HPDE6-E6E7 (cell line): ENCODE data around the gene SCAP.
A peak's percentile ranks its signal among the peaks of the same experiment; 100 is the strongest.
"Not testable (repeated sequence)": the region's sequence is repeated elsewhere in the genome, so short reads cannot be mapped to it uniquely, and the experiment has no call there.

Experiments used
- DNase-seq: peaks from one replicate; pipeline ENCODE4 v3.0.0; 2011; ENCODE audit warnings: missing footprints; ENCODE audit errors: extremely low spot score

SCAP gene

DNA sequence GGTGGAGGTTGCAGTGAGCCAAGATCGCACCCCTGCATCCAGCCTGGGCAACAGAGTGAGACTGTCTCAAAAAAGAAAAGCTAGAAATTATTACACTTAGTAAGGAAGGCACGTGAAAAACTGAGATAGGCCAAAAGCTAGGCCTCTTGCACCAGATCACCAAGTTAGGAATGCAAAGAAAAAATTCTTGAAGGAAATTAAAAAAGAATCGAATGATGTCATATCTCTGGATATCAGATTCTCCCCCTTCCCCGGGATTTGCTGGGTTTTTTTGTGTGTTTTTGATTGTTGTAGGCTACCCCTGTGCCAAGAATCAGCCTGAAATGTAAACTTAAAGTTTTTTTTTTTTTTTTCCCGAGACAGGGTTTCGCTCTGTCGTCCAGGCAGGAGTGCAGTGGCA lies 77.5 kb downstream of the SCAP start:
- DNase-seq = no peak

DNA sequence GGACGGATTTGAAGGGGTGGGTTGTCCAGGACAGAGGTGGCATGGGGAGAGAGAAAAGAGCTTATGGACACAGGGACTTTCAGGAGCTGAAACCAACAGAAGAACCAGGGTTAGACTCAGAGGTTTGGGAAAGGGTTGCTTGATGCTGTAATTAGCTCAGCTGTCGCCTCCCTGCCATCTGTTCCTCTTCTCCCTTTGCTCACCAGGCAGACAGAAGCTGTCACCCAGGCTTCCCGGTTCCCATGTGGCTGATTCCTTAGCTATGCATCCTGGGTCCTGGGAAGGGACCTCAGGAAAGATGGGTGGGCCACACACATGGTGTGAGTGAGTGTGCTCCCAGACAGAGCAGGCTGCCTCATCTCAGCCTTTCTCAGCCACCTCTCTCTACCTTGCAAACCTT lies 80.9 kb downstream of the SCAP start:
- no peak for DNase-seq

DNA sequence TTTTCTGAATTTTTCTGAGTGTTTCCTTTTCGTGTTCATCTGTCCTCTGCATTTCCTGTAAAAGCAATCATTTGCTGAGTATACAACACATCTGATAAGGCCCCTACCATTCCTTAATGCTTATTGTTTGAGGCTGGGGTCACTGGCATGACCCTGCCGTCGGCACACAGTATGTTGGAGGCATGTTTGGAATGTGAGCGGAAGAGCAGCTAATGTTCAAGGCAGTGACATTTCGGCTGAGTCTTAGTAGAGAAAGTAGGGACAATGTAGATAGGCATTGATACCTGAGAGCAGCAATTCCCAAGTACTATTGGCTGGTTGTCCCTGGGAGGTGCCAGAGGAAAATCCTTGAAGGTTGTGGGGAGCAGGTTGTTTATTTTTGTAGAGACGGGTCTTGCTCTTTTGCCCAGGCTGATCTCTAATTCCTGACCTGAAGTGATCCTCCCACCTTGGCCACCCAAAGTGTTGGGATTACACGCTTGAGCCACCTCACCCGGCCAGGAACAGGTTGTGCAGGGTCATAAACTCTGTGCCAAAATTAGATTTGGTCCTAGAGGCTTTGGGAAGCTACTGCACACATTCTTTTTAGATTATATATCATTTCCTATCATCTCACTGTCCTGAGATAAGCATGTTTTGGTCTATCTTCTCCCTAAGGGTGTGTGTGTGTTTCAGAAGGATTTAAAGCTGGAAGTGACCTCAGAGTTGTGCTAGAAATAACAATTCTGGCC lies 81.4 kb downstream of the SCAP start:
- DNase-seq = no peak

DNA sequence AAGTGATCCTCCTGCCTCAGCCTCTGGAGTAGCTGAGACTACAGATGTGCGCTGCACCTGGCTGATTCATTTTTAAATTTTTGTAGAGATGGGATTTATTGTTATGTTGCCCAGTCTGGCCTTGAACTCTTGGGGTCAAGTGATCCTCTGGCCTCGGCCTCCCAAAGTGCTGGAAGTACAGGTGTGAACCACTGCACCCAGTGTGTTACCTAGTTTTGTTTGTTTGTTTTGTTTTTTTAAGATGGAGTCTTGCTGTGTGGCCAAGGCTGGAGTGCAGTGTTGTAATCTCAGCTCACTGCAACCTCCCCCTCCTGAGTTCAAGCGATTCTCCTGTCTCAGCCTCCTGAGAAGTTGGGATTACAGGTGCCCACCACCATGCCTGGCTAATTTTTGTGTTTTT lies 82.8 kb downstream of the SCAP start:
- DNase-seq = no peak

DNA sequence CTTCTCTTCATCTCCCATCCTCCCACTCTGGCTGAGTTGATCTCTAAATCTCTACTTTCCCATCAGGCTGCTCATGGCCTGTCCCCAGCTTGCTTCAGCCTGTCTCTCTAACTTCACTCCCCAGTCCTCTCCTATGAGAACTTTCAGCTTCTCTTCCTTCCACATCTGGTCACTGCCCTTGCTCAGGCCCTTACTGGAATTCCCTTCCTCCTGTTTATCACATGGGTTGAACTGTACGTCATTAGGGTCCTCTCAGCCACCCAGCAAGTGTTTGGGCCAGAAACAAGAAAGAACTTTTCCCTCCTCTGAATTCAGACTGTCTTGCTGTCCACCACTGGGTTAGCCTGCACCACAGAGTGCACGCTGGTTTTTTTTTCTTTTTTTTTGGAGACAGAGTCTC lies 89.9 kb downstream of the SCAP start:
- DNase-seq = no peak

DNA sequence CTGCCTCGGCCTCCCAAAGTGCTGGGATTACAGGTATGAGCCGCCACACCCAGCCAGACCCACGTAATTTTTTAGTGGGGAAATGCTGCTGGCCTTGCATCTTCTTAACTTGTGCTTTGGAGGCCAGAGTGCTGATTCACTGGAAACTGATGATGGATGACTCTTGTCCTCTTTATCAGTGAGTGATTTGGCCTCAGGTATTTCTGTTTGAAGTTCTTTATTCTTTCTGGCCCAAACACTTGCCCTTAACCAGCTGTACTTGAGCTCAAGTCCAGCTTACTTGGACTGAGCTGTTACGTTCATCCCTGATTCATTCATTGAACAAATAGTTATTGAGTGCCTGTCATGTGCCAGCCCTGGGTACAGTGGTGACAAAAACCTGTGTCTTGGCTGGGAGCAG lies 90.7 kb downstream of the SCAP start:
- no peak for DNase-seq

DNA sequence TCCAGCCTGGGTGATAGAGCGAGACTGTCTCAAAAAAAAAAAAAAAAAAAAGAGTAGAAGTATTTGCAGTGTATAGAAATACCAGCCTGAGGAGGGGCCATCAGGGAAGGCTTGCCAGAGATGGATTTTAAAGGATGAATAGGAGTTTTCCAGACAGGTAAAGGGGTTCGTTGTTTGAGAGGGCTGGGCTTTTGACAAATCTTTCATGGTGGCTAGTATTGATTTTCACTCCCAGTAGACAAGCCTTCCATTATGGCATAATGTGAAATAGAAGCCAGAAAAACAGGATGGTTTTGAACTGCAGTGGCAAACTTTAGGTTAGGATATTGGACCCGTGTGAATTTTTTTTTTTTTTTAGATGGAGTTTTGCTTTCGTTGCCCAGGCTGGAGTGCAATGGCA lies 91.3 kb downstream of the SCAP start:
- DNase-seq = no peak

DNA sequence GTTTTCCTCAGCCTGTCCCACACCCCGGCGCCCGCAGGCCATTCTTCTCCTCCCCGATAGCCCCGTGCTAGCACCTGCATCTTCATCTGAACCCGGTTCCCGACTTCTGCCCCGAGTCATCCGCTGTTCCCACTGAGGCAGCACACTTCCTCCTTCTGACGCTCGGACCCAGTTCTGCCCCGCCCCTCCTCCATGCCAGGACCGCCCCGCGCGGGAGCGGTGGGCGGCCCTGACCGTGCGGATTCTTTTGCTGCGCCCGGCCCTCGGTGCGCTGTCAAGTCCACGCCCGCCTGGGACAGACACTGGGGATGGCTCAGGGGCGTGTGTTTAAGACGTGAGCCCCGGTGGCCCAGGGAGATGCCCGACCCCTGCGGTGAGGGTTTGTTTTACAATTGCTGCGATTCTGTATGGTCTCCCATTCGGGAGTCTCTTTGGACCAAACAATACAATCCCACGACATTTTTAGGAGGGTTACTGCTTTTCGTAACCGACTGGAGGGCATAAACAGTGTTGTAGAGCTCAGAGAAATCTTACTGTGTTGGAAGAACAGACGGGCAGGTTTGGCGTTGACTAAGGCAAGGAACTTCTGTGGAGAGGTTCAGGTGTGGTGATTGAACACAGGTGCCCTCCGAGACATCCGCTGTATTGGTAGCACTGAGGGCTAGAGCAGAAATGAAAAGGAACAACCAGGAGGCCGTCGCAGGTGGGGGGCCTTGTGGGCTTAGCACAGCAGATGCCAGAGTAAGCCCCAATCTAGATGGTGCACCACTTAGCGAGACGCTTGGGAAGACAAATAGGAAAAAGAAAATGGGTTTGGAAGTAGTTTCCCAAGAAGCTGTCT lies 94.2 kb downstream of the SCAP start:
- DNase-seq = peak; percentile 29

DNA sequence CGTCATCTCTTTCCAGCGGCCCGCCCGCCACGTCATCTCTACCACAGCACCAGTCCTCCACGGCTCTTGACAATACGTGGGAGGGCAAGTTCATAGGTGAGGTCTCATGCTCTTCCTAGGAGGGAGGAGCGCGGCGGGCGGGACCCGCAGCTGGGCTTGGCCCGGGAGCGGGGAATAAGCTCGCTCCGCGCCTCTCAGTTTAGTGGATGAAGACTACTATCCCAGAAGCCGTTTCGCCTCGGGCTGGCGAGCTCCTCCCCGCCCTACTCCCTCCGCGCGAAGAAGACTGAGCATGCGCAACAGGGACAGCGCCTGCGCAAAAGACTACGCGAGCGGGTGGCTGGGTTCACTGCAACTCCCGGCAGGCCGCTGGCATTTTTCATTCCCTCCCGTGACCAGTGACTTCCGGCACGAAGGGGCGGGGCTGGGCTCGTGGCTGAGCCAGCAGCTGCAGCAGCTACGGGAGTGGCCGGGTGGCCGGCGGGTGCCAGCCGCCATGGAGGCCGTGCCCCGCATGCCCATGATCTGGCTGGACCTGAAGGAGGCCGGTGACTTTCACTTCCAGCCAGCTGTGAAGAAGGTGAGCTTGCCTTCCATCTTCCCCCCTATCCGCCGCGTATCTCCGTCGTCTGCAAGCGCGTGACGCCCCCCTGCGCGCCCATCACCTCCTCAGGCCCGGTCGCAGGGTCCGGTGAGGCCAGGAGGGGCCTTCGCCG lies 95.0 kb downstream of the SCAP start, which contains the start of gene PTPN23:
Gene PTPN23 (plus strand): TSS at position 421 of the 716 bp plus-strand sequence. CDS start 76 bp downstream, at position 497.
- peak; percentile 71 for DNase-seq

DNA sequence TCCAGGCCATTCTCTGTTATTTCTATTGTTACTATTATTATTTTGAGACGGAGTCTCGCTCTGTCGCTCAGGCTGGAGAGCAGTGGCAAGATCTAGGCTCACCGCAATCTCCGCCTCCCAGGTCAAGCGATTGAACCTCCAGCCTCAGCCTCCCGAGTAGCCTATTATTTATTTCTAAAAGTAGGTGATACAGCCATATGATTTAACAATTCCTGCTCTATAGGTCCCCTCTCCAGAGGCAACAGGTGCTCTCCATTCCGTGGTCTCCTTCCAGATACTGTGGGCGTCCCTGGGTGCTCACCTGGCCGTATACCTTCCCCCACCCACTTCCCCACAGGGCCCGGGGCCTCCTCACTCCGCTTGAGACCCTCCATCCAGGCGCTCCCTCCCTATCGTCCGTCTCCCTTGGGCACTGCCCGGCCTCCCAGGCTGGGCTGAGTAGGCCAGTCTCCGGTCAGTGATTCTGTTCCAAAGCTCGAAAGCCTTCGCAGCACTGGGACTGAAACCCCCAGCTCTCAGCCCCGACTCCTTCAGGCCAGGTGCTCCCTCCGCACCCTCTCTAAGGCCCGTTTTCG lies 95.6 kb downstream of the SCAP start:
- DNase-seq = no peak

DNA sequence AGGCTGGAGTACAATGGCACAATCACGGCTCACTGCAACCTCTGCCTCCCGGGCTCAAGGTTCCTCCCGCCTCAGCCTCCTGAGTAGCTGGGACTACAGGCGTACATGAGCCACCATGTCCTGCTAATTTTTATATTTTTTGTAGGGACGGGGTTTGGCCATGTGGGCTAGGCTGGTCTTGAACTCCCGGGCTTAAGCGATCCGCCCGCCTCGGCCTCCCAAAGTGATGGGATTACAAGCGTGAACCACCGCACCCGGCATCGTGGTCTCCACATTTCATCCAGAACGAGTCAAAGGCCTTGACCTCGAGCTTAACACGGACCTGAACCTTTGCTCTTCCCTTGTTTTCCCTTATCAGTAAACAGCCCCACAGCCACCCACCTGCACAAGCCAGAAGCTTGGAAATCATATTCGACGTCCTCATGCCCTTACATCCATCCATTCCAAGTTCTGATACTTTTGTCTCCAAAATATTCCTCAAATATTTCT lies 96.3 kb downstream of the SCAP start:
- DNase-seq = no peak

DNA sequence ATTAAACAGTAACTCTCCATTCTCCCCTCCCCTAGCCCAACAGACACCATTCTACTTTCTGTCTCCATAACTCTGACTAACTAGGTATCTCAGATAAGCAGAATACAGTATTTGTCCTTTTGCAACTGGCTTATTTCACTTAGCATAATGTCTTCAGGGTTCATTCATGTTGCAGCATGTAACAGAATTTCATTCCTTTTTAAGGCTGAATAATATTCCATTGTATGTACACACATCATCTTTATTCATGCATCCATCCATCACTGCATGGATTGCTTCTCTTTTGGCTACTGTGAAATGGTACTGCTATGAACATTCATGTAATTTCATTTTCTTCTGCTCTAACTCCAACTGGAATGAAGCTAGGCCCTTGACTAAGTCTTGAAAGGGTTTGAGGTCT lies 96.9 kb downstream of the SCAP start:
- DNase-seq = no peak

DNA sequence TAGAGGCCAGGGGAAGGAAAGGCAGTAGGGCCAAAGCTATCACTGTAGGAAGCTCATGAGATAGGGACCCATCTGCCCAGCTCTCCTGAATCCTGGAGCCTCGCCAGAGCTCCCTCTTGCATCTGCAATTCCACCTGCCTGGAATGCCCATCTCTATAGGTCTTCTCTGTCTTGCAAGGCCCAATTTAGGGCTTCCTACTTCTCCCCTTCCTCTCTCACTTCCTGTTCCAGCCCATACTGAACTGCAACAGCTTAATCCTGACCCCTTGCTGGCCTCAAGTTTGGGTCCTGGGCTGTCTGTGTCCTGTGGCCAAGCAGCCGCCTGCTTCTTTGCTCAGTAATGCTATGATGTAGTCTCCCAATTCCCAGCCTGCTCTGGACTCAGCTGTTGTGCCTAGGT lies 98.6 kb downstream of the SCAP start:
- DNase-seq = no peak

DNA sequence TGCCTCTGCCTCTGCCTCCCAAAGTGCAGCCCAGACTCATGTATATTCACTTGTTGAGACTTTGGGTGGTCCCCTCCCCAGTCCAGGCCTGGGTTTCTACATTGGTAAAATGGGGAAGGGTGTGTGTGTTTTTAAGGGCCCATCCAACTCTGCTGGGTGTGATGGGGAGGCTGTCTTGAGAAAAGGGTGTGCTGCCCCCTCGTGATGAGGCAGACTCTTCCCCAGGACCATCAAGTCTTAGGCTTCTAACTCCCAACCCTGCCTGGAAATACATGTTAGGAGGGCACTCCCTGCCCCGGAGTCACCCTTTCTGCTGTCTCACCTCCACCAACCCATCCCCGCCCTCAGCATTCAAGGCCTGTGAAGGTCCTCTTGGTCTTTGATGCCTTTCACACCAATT lies 99.3 kb downstream of the SCAP start:
- no peak for DNase-seq

DNA sequence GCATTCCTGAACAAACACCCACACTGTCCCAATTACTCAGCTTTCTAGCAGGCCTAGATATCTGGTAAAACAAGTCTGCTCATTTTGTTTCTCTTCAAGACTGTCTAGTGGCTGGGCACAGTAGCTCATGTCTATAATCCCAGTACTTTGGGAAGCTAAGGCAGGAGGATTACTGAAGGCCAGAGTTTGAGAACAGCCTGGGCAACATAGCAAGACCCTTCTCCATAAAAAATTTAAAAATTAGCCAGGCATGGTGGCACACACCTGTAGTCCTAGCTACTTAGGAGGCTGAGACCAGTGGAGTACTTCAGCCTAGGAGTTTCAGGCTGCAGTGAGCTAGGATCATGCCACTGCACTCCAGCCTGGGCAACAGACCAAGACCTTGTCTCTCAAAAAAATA lies 101.2 kb downstream of the SCAP start:
- DNase-seq = no peak

DNA sequence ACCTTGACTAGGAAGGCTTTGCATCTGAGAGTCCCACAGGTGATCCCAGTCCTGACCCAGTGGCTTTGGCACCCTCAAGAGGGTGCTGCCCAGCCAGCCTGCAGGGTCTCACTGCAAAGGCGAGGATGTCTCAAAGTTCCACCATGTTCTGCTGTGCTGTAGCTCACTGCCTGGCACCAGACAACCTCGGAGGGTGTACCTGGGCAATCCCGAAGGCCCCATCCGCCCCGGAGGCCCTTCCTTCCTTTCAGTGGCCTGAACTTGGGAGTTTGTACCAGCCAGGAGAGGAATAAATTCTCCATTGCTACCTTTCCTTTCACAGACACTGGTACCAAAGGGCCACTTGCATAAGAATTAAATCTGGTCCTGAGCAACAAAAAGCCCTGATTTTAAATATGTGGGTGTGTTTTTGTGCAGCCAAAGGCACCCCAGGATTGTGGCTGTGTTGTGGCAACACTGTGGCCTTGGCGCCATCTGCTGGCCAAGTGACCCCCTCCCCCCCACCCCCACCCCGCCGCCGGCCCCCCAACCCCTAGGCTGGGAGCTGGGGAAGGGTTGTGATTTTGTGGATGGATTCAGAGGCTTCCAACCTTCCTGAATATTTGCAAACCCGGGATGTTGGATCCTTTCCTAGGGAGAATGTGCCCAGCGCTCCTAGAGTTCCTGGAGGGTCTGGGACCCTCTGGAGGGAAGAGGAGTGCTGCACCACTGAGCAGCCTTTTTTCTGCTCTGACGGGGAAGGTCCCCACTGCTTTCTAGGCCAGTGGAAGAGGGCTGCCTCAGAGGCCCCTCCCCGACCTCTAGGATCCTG lies 104.6 kb downstream of the SCAP start:
- no peak for DNase-seq

DNA sequence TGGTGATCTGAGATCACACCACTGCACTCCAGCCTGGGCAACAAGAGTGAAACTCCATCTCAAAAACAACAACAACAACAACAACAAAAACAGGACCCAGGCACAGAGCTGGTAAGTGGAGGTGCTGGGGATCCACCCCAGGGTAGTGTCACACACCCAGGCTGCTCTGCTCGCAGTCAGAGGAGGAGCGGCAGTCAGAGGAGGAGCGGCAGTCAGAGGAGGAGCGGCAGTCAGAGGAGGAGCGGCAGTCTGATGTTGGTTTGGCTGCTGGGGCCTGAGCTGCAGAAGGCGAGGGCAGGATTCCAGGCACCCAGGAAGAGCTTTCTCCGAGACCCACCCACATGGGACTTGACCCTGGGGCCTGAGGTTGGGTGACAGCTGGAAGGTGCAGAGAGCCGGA lies 105.7 kb downstream of the SCAP start:
- not testable (repeated sequence) for DNase-seq

DNA sequence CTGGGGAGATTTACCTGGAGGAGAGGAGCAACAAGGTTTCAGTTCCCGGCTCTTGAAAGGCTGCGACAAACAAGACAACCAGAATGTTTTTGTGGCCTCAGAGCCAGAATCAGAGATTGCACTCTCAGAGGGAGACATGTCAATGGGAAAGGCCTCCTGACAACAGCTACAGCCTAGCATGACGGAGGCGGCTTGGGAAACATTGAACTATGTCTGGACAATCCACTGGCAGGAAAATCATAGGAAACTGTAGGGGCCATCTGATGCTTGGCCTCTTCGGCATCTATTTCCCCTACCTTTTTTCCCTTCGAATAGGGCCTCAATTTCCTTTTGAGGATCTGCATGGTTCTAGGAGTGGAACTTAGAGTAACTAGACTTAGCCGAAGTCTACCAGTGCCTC lies 108.1 kb downstream of the SCAP start:
- DNase-seq = no peak

DNA sequence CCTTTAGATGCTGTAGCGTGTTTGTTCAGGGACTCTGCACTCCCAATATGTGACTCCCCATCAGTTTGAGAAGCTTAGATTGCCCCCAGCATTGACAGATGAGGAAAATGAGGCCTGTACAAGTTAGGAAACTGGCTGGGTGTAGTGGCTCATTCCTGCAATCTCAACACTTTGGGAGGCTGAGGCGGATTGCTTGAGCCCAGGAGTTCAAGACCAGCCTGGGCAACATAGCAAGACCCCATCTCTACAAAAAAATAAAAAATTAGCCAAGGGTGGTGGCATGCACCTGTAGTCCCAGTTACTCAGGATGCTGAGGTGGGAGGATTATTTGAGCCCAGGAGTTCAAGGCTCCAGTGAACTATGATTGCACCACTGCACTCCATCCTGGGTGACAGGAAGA lies 108.9 kb downstream of the SCAP start:
- no peak for DNase-seq

DNA sequence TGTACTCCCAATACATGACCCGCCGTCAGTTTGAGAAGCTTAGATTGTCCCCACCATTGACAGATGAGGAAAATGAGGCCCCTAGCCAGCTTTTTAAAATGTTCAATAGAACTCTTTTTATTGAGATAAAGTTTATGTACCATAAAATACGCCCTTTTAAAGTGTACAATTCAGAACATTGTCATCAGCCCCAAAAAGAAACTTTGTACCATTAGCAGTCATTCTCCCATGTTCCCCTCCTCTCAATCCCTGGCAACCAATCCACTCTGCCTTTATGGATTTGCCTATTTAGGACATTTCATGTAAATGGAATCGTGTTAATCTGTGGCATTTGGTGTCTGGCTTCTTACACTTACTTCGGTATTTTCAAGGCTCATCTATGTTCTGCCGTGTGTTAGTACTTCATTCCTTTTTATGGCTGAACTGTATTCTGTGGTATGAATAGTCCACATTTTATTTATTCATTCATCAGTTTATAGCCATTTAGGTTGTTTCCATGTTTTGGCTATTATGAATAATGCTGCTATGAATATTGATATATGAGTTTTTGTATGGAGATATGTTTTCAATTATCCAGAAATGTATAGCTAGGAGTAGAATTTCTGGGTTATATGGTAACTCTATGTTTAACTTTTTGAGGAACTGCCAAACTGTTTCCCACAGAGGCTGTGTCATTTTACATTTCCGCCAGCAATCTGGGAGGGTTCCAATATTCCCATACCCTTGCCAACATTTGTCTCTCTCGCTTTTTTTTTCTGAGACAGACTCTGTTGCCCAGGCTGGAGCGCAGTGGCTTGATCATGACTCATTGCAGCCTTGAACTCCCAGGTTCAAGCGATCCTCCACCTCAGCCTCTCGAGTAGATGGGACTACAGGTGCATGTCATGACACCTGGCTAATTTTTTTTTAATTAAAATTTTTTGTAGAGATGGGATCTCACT lies 110.3 kb downstream of the SCAP start:
- DNase-seq = no peak
